ENCODE results near the gene TMEM30A. TPM values are rescaled to one million over a fixed set of nuclear protein-coding genes. Genes with fewer than 3 reads are reported as not detected.

TMEM30A gene
- total and polyA plus RNA-seq, 2 of the 13 experiments (the other 11 are each of a cell fraction or from before 2014, with no cell fraction given) = 17.6 to 54.4 TPM

DNA sequence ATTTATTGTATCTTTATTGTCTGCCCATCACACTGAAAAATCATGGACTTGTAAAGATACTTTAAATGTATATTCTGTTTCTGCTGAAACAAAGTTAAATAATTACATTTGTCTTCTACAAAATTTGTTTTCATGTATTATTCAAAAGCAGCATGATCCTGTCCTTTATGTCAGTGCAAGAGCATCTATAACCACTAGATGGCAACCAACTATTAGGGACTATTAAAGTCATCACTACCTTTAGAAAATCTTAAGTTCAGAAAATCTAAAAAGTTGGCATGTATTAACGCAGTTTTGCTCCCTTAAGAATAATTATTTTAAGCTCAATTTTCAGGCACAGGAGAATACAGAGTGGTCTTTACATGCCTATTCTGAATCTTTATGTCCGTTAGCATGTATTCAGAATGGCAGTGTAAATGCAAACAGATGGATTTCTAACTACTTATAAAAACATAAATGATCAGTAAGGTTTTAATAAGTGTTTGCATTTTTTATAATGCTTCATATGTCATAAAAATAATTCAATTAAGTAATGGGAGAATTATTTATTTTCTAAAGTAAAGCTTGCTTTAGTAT lies 17.8 kb downstream of the TMEM30A start:
- no TSS peak for BruUV-seq (replicated peaks)
- Histone ChIP-seq H3K27ac (ENCODE audit: extremely low read length, insufficient read depth, low read length) (no peak overlapping the region), H3K79me2 (ENCODE audit: insufficient read depth, low read length) (peaks cover 39% of the 10 kb centered on the region), H3K36me3 (replicated peaks in 1 of 2; ENCODE audit: control insufficient read depth in 1 of 2, insufficient read depth in 2 of 2, low read length in 2 of 2) (peaks cover 4 to 25% of the 10 kb centered on the region in 2 experiments; a peak in 4 of 5 replicates), H4K20me1 (ENCODE audit: insufficient read depth, low read length) (no peaks in the 10 kb centered on the region), H3K4me1 (ENCODE audit: insufficient read depth, low read length) (no peaks in the 10 kb centered on the region), H3K9me3 (ENCODE audit: low read length) (no peaks in the 10 kb centered on the region), H3K4me2 (ENCODE audit: low read depth, low read length) (no peak overlapping the region), H3K4me3 (replicated peaks in 1 of 3; ENCODE audit: insufficient read depth in 1 of 3, low read depth in 2 of 3, low read length in 3 of 3) (no peak overlapping the region), H3K9ac (ENCODE audit: insufficient read depth, low read depth, low read length) (no peak overlapping the region), H2AFZ (ENCODE audit: low read length) (no peak overlapping the region), H3K27me3 (ENCODE audit: control insufficient read depth in 1 of 2, insufficient read depth in 2 of 2, low read length in 2 of 2) (no peaks in the 10 kb centered on the region)
- FAIRE-seq (peak; percentile 68), ATAC-seq (peak; percentile 77), DNase-seq (ENCODE audit: low spot score) (peak; percentile 42)
- in situ Hi-C loops (cut with HindIII; ENCODE audit: extremely low pct_ligation_motif_present, low pct_unique_long_range_greater_than_20kb) = no loop called here
- 67% methylated on average over 2 of the region's 2 CpGs for WGBS (ENCODE audit: low lambda C conversion rate)
- intact Hi-C loops (cut with micrococcal nuclease; ENCODE audit: unreplicated experiment) = loop anchor here (1.0 to 5.0 kb wide), 4 partner anchors 18 to 259 kb away; partner anchors contain the start of gene TMEM30A
- ChIA-PET CTCF (ENCODE audit: low intra/inter-chr PET ratio, low total read pairs) (interaction anchor here (0.7 to 1.7 kb wide), 4 partner anchors 18 to 260 kb away, joined by 3 to 14 read pairs (median 6); partner anchors contain the start of gene TMEM30A), POLR2A (no interaction called here)
- TF ChIP-seq STAG1 (CRISPR knock-in tag; IDR thresholded peaks at IDR 0.05) (peak; percentile 55), ZNF816 (CRISPR knock-in tag; IDR thresholded peaks at IDR 0.05; ENCODE audit: borderline replicate concordance) (no peak), SMC3 (IDR thresholded peaks at IDR 0.05; ENCODE audit: low read length) (peak; percentile 59), RAD21 (CRISPR knock-in tag; IDR thresholded peaks at IDR 0.05) (peak; percentile 26; the same call in 1 of the 2 replicates), IRF2 (CRISPR knock-in tag; IDR thresholded peaks at IDR 0.05) (no peak)
- TF ChIP-seq, protein P1, sequence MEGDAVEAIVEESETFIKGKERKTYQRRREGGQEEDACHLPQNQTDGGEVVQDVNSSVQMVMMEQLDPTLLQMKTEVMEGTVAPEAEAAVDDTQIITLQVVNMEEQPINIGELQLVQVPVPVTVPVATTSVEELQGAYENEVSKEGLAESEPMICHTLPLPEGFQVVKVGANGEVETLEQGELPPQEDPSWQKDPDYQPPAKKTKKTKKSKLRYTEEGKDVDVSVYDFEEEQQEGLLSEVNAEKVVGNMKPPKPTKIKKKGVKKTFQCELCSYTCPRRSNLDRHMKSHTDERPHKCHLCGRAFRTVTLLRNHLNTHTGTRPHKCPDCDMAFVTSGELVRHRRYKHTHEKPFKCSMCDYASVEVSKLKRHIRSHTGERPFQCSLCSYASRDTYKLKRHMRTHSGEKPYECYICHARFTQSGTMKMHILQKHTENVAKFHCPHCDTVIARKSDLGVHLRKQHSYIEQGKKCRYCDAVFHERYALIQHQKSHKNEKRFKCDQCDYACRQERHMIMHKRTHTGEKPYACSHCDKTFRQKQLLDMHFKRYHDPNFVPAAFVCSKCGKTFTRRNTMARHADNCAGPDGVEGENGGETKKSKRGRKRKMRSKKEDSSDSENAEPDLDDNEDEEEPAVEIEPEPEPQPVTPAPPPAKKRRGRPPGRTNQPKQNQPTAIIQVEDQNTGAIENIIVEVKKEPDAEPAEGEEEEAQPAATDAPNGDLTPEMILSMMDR (CRISPR knock-in tag; IDR thresholded peaks at IDR 0.05) = peak; percentile 63
- TF ChIP-seq, protein P2, sequence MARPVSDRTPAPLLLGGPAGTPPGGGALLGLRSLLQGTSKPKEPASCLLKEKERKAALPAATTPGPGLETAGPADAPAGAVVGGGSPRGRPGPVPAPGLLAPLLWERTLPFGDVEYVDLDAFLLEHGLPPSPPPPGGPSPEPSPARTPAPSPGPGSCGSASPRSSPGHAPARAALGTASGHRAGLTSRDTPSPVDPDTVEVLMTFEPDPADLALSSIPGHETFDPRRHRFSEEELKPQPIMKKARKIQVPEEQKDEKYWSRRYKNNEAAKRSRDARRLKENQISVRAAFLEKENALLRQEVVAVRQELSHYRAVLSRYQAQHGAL (CRISPR knock-in tag; IDR thresholded peaks at IDR 0.05; ENCODE audit: not compliant biosample characterization) = no peak
- TF ChIP-seq, protein P3, sequence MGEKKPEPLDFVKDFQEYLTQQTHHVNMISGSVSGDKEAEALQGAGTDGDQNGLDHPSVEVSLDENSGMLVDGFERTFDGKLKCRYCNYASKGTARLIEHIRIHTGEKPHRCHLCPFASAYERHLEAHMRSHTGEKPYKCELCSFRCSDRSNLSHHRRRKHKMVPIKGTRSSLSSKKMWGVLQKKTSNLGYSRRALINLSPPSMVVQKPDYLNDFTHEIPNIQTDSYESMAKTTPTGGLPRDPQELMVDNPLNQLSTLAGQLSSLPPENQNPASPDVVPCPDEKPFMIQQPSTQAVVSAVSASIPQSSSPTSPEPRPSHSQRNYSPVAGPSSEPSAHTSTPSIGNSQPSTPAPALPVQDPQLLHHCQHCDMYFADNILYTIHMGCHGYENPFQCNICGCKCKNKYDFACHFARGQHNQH (CRISPR knock-in tag; IDR thresholded peaks at IDR 0.05) = no peak

Data from HepG2 (cell line).